ENCODE data around the gene KCNK3.
A peak's percentile ranks its signal among the peaks of the same experiment; 100 is the strongest.
"Not testable (repeated sequence)": the region's sequence is repeated elsewhere in the genome, so short reads cannot be mapped to it uniquely, and the experiment has no call there.

KCNK3 gene

GRCh38 chr2:26730549-26731344 is 38.2 kb downstream of the KCNK3 start:
- DNase-seq (ENCODE audit: low spot score): no peak

GRCh38 chr2:26731714-26732113 is 39.2 kb downstream of the KCNK3 start:
- no peak for DNase-seq (ENCODE audit: low spot score)

GRCh38 chr2:26732446-26732845 is 39.9 kb downstream of the KCNK3 start:
- DNase-seq (ENCODE audit: low spot score): no peak

GRCh38 chr2:26733413-26733812 is 40.9 kb downstream of the KCNK3 start:
- DNase-seq (ENCODE audit: low spot score): no peak

- no peak for DNase-seq (ENCODE audit: low spot score)
Measured at GRCh38 chr2:26735097-26735496, 42.6 kb downstream of the KCNK3 start.

GRCh38 chr2:26735883-26736588 is 43.5 kb downstream of the KCNK3 start:
- no peak for DNase-seq (ENCODE audit: low spot score)

- DNase-seq (ENCODE audit: low spot score): no peak
Measured at GRCh38 chr2:26737221-26737620, 44.7 kb downstream of the KCNK3 start.

- no peak for DNase-seq (ENCODE audit: low spot score)
Measured at GRCh38 chr2:26738481-26738880, 46.0 kb downstream of the KCNK3 start.

GRCh38 chr2:26739514-26739913 is 47.0 kb downstream of the KCNK3 start:
- DNase-seq (ENCODE audit: low spot score): no peak

- no peak for DNase-seq (ENCODE audit: low spot score)
Measured at GRCh38 chr2:26740346-26740745, 47.8 kb downstream of the KCNK3 start.

- no peak for DNase-seq (ENCODE audit: low spot score)
Measured at GRCh38 chr2:26740890-26741302, 48.4 kb downstream of the KCNK3 start.

- DNase-seq (ENCODE audit: low spot score): no peak
Measured at GRCh38 chr2:26742048-26742770, 49.7 kb downstream of the KCNK3 start.

- no peak for DNase-seq (ENCODE audit: low spot score)
Measured at GRCh38 chr2:26743852-26744251, 51.3 kb downstream of the KCNK3 start.

GRCh38 chr2:26744953-26745352 is 52.4 kb downstream of the KCNK3 start:
- DNase-seq (ENCODE audit: low spot score): no peak

GRCh38 chr2:26745609-26746327 is 53.2 kb downstream of the KCNK3 start:
- DNase-seq (ENCODE audit: low spot score): peak; percentile 73

GRCh38 chr2:26746934-26747333 is 54.4 kb downstream of the KCNK3 start:
- no peak for DNase-seq (ENCODE audit: low spot score)

GRCh38 chr2:26749787-26750420 is 57.4 kb downstream of the KCNK3 start:
- DNase-seq (ENCODE audit: low spot score): not testable (repeated sequence)

GRCh38 chr2:26750467-26750866 is 57.9 kb downstream of the KCNK3 start:
- DNase-seq (ENCODE audit: low spot score): not testable (repeated sequence)

GRCh38 chr2:26752656-26753055 is 60.1 kb downstream of the KCNK3 start:
- no peak for DNase-seq (ENCODE audit: low spot score)

GRCh38 chr2:26754539-26754938 is 62.0 kb downstream of the KCNK3 start:
- no peak for DNase-seq (ENCODE audit: low spot score)

GRCh38 chr2:26754972-26755670 is 62.6 kb downstream of the KCNK3 start:
- no peak for DNase-seq (ENCODE audit: low spot score)
